K562 treated with DMSO at 1 percent for 12 hours (cell line): ENCODE measurements around the gene GALNT9. TPM values are rescaled to one million over a fixed set of nuclear protein-coding genes. Genes with fewer than 3 reads are reported as not detected.

Source experiments
- total RNA-seq: library from RNA; unstranded; fragments of 300-600 nt; gene quantifications from 2 replicates; pipeline ENCODE4 v1.2.3, GENCODE V29; 2022; ENCODE audit not compliant: insufficient read depth

Gene GALNT9
- not detected in 2 replicates for total RNA-seq

GRCh38 chr12:132329036-132329719 lies at the start of gene GALNT9:
GALNT9 (minus strand) TSS chr12:132329589; CDS start chr12:132329203, 386 bp downstream.

Other genes starting within 250 kb of the GALNT9 start
- gene DDX51, start 185.3 kb downstream of the GALNT9 start, total RNA-seq = 4.1 and 11.5 TPM in 2 replicates
- 36.9 and 40.7 TPM in 2 replicates for gene NOC4L, start 185.1 kb downstream of the GALNT9 start, total RNA-seq
- 16.0 and 33.5 TPM in 2 replicates for gene FBRSL1, start 160.6 kb upstream of the GALNT9 start, total RNA-seq